SJCRH30 (cell line): ENCODE measurements around the gene TBC1D22A. TPM values are rescaled to one million over a fixed set of nuclear protein-coding genes. Genes with fewer than 3 reads are reported as not detected.
"Not testable (repeated sequence)": the region's sequence is repeated elsewhere in the genome, so short reads cannot be mapped to it uniquely, and the experiment has no call there.

Source experiments
- DNase-seq, 2 experiments: peaks; one replicate each; pipeline ENCODE4 v3.0.0-alpha.2; 2015 to 2020
- H3K27ac ChIP-seq: fragments of 250-450 bp; sonication (Bioruptor Pico); 2 replicates; pipeline ENCODE4 v1.5.1; 2020; ENCODE audit warnings: mild to moderate bottlenecking, moderate library complexity
- H3K27me3 ChIP-seq: fragments of 250-450 bp; sonication (Bioruptor Pico); 2 replicates; pipeline ENCODE4 v1.5.1; 2020; ENCODE audit warnings: mild to moderate bottlenecking, moderate library complexity
- H3K36me3 ChIP-seq: fragments of 250-450 bp; sonication (Bioruptor Pico); 2 replicates; pipeline ENCODE4 v1.5.1; 2020; ENCODE audit warnings: mild to moderate bottlenecking, moderate library complexity
- H3K4me1 ChIP-seq: fragments of 250-450 bp; sonication (Bioruptor Pico); 2 replicates; pipeline ENCODE4 v1.5.1; 2020; ENCODE audit warnings: mild to moderate bottlenecking, moderate library complexity
- H3K4me3 ChIP-seq: fragments of 250-450 bp; sonication (Bioruptor Pico); 2 replicates; pipeline ENCODE4 v1.5.1; 2020; ENCODE audit warnings: mild to moderate bottlenecking, moderate library complexity
- H3K9me3 ChIP-seq: fragments of 250-450 bp; sonication (Bioruptor Pico); replicated peaks from 2 replicates; pipeline ENCODE4 v1.5.1; 2020; ENCODE audit warnings: mild to moderate bottlenecking, moderate library complexity
- total RNA-seq: library from RNA; depleted of rRNA; stranded (reverse); fragments of >200 nt; shearing (Covaris generic); gene quantifications from 2 replicates; pipeline ENCODE4 v1.2.3, GENCODE V29; 2014

Gene TBC1D22A
- total RNA-seq, 1 experiment from 2014 or later: 8.9 TPM

GRCh38 chr22:47049078-47049624 is 286.7 kb downstream of the TBC1D22A start:
- Histone ChIP-seq H3K27ac (no peak overlapping the region), H3K27me3 (no peaks in the 10 kb centered on the region), H3K9me3 (no peaks in the 10 kb centered on the region), H3K4me3 (no peak overlapping the region), H3K4me1 (no peaks in the 10 kb centered on the region), H3K36me3 (no peaks in the 10 kb centered on the region)
- no peak for DNase-seq

GRCh38 chr22:47049736-47050400 is 287.4 kb downstream of the TBC1D22A start:
- not testable (repeated sequence) for DNase-seq, H3K4me1 ChIP-seq, H3K4me3 ChIP-seq, H3K27me3 ChIP-seq, H3K9me3 ChIP-seq, H3K36me3 ChIP-seq, H3K27ac ChIP-seq

GRCh38 chr22:47050401-47051051 is 288.1 kb downstream of the TBC1D22A start:
- no peaks in the 10 kb centered on the region for H3K27me3 ChIP-seq
- H3K4me1 ChIP-seq: no peaks in the 10 kb centered on the region
- no peaks in the 10 kb centered on the region for H3K36me3 ChIP-seq
- no peak overlapping the region for H3K4me3 ChIP-seq
- no peak for DNase-seq
- no peaks in the 10 kb centered on the region for H3K9me3 ChIP-seq
- no peak overlapping the region for H3K27ac ChIP-seq

- Histone ChIP-seq H3K9me3 (no peaks in the 10 kb centered on the region), H3K4me1 (no peaks in the 10 kb centered on the region), H3K27ac (no peak overlapping the region), H3K36me3 (no peaks in the 10 kb centered on the region), H3K4me3 (no peak overlapping the region), H3K27me3 (no peaks in the 10 kb centered on the region)
- no peak for DNase-seq
Measured at GRCh38 chr22:47051441-47052071, 289.1 kb downstream of the TBC1D22A start.

- Histone ChIP-seq H3K27me3 (no peaks in the 10 kb centered on the region), H3K36me3 (no peaks in the 10 kb centered on the region), H3K4me1 (no peaks in the 10 kb centered on the region), H3K27ac (no peak overlapping the region), H3K9me3 (no peaks in the 10 kb centered on the region), H3K4me3 (no peak overlapping the region)
- DNase-seq: no peak
Measured at GRCh38 chr22:47052236-47053012, 290.0 kb downstream of the TBC1D22A start.

- DNase-seq: no peak
- Histone ChIP-seq H3K9me3 (no peaks in the 10 kb centered on the region), H3K4me3 (no peak overlapping the region), H3K27me3 (no peaks in the 10 kb centered on the region), H3K27ac (no peak overlapping the region), H3K36me3 (no peaks in the 10 kb centered on the region), H3K4me1 (no peaks in the 10 kb centered on the region)
Measured at GRCh38 chr22:47053013-47053725, 290.7 kb downstream of the TBC1D22A start.

- Histone ChIP-seq H3K4me3 (no peak overlapping the region), H3K4me1 (no peaks in the 10 kb centered on the region), H3K27me3 (no peaks in the 10 kb centered on the region), H3K27ac (no peak overlapping the region), H3K36me3 (no peaks in the 10 kb centered on the region), H3K9me3 (no peaks in the 10 kb centered on the region)
- DNase-seq: no peak
Measured at GRCh38 chr22:47053726-47054141, 291.3 kb downstream of the TBC1D22A start.

GRCh38 chr22:47054231-47055072 is 292.0 kb downstream of the TBC1D22A start:
- no peaks in the 10 kb centered on the region for H3K9me3 ChIP-seq
- H3K27ac ChIP-seq: no peak overlapping the region
- no peaks in the 10 kb centered on the region for H3K4me1 ChIP-seq
- H3K36me3 ChIP-seq: no peaks in the 10 kb centered on the region
- no peaks in the 10 kb centered on the region for H3K27me3 ChIP-seq
- H3K4me3 ChIP-seq: no peak overlapping the region
- no peak for DNase-seq

- DNase-seq: no peak
- Histone ChIP-seq H3K27me3 (no peaks in the 10 kb centered on the region), H3K4me3 (no peak overlapping the region), H3K4me1 (no peaks in the 10 kb centered on the region), H3K9me3 (no peaks in the 10 kb centered on the region), H3K27ac (no peak overlapping the region), H3K36me3 (no peaks in the 10 kb centered on the region)
Measured at GRCh38 chr22:47055073-47055355, 292.6 kb downstream of the TBC1D22A start.

- DNase-seq: no peak
- H3K4me3 ChIP-seq: no peak overlapping the region
- H3K27ac ChIP-seq: no peak overlapping the region
Measured at GRCh38 chr22:47055461-47055860, 293.0 kb downstream of the TBC1D22A start.

GRCh38 chr22:47055921-47056320 is 293.5 kb downstream of the TBC1D22A start:
- no peak for DNase-seq
- Histone ChIP-seq H3K9me3 (no peaks in the 10 kb centered on the region), H3K4me3 (no peak overlapping the region), H3K36me3 (no peaks in the 10 kb centered on the region), H3K27me3 (no peaks in the 10 kb centered on the region), H3K4me1 (no peaks in the 10 kb centered on the region), H3K27ac (no peak overlapping the region)

More at GRCh38 chr22:47055461-47055860, 293.0 kb downstream of the TBC1D22A start:
- Histone ChIP-seq H3K27me3 (no peaks in the 10 kb centered on the region), H3K9me3 (no peaks in the 10 kb centered on the region), H3K36me3 (no peaks in the 10 kb centered on the region), H3K4me1 (no peaks in the 10 kb centered on the region)

GRCh38 chr22:47056361-47056760 is 293.9 kb downstream of the TBC1D22A start:
- Histone ChIP-seq H3K9me3 (no peaks in the 10 kb centered on the region), H3K4me3 (no peak overlapping the region), H3K36me3 (no peaks in the 10 kb centered on the region), H3K27me3 (no peaks in the 10 kb centered on the region), H3K27ac (no peak overlapping the region), H3K4me1 (no peaks in the 10 kb centered on the region)
- DNase-seq: no peak

GRCh38 chr22:47056776-47057470 is 294.5 kb downstream of the TBC1D22A start:
- H3K27me3 ChIP-seq: no peaks in the 10 kb centered on the region
- no peaks in the 10 kb centered on the region for H3K36me3 ChIP-seq
- no peaks in the 10 kb centered on the region for H3K9me3 ChIP-seq
- no peak overlapping the region for H3K27ac ChIP-seq
- H3K4me3 ChIP-seq: no peak overlapping the region
- H3K4me1 ChIP-seq: no peaks in the 10 kb centered on the region
- no peak for DNase-seq
